SIG-M5 treated with dmso at 0.1 percent for 504 hours (cell line): ENCODE results near the gene CAB39L.
"Not testable (repeated sequence)": the region's sequence is repeated elsewhere in the genome, so short reads cannot be mapped to it uniquely, and the experiment has no call there.

Source experiments
- DNase-seq: peaks from one replicate; lab custom pipeline; 2025; ENCODE audit not compliant: unreplicated experiment; lab: John Stamatoyannopoulos, UW

The CAB39L gene

GRCh38 chr13:49348751-49349150, 95.1 kb downstream of the CAB39L start:
- no peak for DNase-seq

GRCh38 chr13:49347650-49348385, 96.0 kb downstream of the CAB39L start:
- DNase-seq: no peak

GRCh38 chr13:49346460-49346859, 97.4 kb downstream of the CAB39L start:
- DNase-seq: no peak

GRCh38 chr13:49343731-49344130, 100.1 kb downstream of the CAB39L start:
- DNase-seq: no peak

DNA sequence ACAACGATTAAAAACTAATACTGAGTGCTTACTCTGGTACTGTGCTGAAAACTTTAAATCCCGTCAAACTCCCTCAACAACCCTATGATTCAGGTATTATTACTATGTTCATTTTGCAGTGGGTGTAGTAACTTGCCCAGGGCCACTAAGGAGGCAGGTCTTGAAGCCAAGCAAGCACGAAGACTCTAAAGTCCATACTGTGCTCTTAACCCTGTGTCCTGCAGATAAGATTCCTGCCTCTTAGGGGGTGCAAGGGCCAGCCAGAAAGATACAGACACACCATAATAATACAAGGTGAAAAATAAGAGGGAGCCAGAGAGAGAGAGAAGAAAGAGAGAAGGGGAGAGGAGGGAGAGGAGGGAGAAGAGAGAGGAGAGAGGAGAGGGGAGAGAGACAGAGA, 100.6 kb downstream of the CAB39L start:
- DNase-seq: no peak

GRCh38 chr13:49342454-49342853, 101.4 kb downstream of the CAB39L start:
- no peak for DNase-seq

DNA sequence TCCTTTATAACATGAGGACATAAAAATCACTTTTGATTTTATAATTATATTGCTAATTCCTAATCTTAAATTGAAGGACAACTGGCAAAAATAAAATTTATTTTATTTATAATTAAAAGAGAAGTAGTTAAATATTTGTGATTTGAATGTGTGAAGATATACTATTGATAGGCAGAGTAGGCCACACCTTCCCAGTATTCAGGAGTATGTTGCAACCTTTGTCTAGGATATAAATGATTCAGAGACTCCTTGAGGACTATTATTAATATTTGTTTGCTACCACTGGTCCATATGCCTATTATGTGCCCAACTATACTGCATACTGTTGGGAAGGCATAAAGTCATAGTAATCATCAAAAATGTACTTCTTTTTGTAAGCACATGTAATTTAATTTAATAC, 101.9 kb downstream of the CAB39L start:
- no peak for DNase-seq

- DNase-seq: no peak
These were observed 102.3 kb downstream of the CAB39L start for GRCh38 chr13:49341517-49341916.

- DNase-seq: no peak
These were observed 103.7 kb downstream of the CAB39L start for GRCh38 chr13:49340161-49340560.

DNA sequence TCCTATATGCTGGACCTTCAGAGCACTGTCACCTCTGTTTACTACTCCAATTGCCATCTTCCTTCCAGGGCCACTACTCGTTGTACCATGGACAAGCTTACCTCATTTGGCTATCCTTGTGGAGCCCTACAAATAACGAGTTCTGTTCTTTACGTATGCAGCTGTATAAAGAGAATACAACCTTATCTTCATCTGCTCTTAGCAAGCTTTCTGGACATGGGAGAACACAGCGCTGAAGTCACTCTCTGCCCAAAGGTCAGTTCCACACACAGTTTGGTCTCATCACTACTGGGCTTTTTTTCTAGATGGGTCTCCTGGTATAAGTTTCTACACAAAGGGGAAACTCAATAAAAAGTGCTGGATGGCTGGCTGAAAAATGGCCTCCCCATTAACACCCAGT, 107.2 kb downstream of the CAB39L start:
- DNase-seq: no peak

DNA sequence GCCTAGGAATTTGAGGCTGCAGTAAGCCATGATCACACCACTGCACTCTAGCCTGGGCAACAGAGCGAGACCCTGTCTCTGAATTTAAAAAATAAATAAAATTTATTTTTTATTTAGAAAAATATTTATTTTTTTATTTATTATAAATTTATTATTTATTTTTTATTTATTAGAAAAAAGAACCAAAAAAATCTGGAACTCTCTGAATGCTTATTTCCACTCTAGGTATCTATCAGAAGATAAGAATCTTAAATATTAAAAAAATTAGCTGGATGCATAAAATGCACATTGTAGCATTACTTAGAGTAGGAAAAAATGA, 113.4 kb downstream of the CAB39L start:
- DNase-seq: no peak

- DNase-seq: no peak
These were observed 113.9 kb downstream of the CAB39L start for GRCh38 chr13:49329831-49330545.

DNA sequence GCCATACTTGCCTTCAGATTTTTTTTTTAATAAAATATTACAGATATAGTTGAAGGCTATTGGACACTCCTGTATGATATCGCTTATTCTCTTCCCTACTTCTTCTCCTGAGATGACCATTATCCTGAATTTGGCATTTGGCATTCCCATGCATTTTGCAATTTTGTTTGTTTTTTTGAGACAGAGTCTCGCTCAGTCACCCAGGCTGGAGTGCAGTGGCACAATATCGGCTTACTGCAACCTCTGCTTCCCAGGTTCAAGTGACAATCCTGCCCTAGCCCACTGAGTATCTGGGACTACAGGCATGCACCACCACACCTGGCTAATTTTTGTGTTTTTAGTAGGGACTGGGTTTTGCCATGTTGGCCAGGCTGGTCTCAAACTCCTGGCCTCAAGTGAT, 116.7 kb downstream of the CAB39L start:
- not testable (repeated sequence) for DNase-seq

DNA sequence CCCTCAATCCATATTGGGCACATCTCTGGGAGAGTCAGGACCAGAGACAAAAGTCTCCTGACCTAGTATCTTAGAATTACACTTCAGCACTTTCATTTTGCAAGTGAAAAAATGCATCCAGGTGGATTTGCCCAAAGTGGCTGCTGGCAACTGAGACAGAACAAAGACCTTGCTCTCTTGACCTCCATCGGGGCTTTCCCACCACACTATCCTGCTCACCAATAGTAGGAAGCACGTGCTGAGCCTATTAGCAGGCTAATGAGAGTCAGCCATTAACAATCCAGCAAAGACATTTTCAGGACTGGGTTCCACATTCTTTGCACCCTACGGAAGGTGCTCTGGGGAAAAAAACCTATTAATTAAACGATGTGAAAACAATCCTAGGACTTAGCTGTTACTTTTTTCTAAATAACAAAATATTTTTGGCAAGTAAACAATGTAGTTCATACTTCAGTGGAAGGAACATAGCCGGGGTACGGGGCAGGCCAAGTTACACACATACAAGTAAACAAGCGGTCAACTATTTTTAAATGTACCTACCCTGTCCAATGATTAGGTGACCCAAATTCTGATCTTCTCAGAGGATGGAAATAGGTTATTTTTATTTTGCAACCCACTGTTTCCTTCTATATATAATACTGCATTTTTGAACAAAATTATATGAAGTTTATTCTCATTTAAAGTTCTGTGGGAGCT, 117.5 kb downstream of the CAB39L start:
- no peak for DNase-seq

DNA sequence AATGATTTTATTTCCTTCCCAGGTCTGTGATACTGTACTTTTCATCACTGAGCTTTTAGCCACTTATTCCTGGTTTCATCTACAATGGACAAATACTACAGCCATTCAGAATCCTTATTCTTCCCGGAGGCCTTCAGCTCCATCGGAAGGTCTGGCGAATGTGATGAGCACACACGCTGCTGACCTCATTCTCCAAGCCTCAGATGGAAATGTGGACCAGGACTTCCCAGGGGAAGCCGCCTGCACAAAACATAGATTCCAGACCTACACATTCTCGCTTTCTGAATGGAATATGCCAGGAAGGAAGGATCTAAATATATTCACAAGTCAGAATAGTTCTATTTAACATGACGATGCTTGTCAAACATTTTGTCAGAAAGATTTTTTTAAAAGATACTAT, 120.5 kb downstream of the CAB39L start:
- DNase-seq: no peak

DNA sequence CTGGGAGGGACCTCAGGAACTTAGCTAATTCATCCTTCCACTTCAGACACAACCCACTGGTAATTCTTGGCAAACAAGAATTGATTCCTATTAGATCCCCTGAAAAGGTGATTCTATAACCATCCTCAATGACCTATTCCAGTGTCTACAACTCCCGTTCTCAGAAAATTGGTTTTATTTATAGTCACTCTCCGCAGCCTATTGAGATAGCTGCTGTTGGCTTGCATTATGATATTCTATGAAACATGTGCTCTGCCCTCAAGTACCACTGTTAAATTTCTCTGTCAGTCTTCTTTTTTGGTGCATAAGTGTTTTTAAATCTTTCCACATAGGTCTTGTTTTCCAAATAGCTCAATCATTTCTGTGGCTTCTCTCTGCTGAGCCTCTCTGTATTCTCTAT, 121.2 kb downstream of the CAB39L start:
- no peak for DNase-seq

GRCh38 chr13:49320975-49321374, 122.9 kb downstream of the CAB39L start:
- DNase-seq: no peak

DNA sequence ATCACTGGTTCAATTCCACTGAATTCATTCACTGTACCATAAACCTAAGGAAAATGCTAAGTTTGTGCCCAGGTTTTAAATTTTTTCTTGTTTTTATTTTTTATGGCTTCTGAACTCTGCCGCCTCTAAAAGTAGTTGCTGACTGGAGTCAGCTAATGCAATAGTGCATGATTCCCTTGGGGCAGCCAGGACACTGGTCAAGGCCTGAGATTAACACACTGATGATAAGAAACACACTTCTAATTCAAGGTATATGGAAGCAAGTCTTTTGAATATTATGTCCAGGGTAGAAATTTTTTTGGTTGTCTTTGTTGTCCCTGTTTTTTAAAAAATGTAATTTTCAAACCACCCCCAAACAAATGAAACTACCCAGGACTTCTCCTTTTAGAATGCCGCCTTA, 123.9 kb downstream of the CAB39L start:
- DNase-seq: no peak

GRCh38 chr13:49319551-49319950, 124.3 kb downstream of the CAB39L start:
- DNase-seq: no peak

- DNase-seq: no peak
These were observed 127.9 kb downstream of the CAB39L start for GRCh38 chr13:49315756-49316482.

GRCh38 chr13:49315036-49315565, 128.8 kb downstream of the CAB39L start:
- no peak for DNase-seq
